Breast epithelium (tissue), 3 donors: Measurements from ENCODE around the gene ST6GAL1.

Experiments used
- CTCF ChIP-seq, 3 donors: fragments of 450-650 bp; IDR thresholded peaks; one replicate each; pipeline ENCODE4 v1.5.1; 2016 to 2017; ENCODE audit warnings: antibody characterized with exemption in 3 of 3, mild to moderate bottlenecking in 3 of 3, moderate library complexity in 3 of 3
- POLR2A ChIP-seq: fragments of 450-650 bp; IDR thresholded peaks from one replicate; pipeline ENCODE4 v1.6.1; 2016; ENCODE audit warnings: antibody characterized with exemption, mild to moderate bottlenecking, moderate library complexity

- TF ChIP-seq CTCF (IDR thresholded peaks at IDR 0.05) (no peak), POLR2A (no peak)
Measured at GRCh38 chr3:187122261-187122660, 191.9 kb downstream of the ST6GAL1 start.
